ENCODE measurements around the gene ATP13A3.
A peak's percentile ranks its signal among the peaks of the same experiment; 100 is the strongest.

ATP13A3 gene

DNA sequence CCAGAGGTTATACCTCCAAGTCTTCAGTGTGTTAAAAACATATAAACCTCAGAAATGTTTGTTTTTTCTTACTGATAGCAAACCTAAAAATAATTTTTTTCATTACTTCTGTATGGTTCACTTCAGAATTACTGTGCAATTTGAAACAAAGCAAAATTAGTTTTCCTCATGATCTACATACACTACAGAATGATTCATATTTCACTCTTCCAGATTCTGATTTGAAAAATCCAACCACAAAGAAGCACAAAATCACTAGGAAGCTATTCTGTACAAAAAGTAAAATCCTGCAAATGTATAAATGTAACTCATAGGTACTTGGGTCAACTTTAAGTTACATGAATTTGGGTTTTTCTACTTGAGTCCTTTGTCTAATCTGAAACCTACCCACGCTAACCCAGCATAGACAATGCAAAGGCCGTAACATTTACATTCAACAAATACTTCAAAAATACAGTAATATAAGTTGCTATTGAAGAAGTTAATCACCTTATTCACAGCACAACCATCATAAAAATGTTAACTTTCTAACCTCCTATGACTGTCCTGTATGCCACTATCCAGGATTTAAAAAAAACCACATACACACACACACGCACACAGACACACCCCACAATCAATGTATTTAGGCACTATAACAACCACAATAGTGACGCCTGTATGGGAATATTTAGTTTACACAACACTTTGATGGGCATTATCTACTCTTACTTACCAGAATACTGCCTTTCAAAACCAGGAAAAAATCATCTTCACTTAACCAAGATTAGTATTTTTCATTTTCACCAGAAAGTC is 11.5 kb downstream of the ATP13A3 start:
- DNase-seq (ENCODE audit: low read depth) = no peak

DNA sequence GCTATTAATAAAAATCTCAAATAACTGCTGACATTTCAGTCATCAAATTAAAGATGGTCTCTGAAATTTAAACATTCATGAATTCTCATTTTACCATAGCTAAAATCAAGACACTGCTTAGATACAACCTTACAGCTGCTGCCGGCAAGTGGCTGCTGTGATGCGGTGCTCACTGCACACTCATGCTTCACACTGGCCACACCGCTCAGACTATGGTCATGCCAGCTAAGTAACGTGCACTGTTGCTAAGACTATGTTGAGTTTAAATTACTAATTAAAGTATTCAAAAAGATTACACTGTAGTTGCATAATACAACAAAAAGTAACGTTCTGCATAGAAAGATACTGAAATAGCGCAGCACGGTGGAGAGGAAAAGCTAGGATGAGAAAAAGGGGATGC is 12.1 kb downstream of the ATP13A3 start:
- DNase-seq (ENCODE audit: low read depth) = no peak

DNA sequence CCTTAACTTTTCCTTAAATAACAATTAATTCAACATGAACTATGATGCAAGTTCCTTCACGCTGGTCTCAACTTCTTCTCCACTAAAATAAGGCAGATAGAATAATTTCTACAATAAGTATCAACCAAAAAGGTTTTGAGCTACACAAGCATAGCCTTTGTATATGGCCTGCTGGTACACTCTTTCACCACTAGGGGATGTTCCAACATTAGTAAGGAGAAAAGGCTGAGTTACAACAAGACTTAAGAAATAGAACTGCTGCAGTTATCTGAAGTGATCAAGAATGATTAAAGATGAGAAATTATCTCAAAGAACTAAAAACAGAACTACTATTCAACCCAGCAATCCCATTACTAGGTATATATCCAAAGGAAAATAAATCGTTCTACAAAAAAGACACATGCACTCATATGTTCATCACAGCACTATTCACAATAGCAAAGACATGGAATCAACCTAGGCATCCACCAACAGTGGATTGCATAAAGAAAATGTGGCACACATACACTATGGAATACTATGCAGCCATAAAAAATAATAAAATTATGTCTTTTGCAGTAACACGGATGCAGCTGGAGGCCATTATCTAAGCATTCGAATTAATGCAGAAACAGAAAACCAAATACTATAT is 14.4 kb downstream of the ATP13A3 start:
- DNase-seq (ENCODE audit: low read depth) = peak; percentile 75

DNA sequence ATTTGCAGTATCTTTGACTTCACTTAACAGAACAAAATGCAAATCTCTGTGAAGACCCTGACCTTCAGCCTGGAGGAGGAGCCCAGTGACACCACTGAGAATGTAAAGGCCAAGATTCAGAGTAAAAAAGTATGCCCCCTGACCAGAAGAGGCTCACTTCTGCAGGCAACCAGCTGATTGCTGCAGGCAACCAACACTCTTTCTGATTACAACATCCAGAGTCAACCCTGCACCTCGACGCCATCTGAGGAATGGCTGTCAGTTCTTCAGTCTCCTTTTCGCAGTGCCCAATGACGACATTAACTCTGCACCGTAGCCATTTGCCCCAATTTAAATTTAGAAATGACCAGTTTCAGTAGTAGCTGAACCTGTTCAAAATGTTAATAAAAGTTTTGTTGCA is 14.9 kb downstream of the ATP13A3 start:
- no peak for DNase-seq (ENCODE audit: low read depth)

DNA sequence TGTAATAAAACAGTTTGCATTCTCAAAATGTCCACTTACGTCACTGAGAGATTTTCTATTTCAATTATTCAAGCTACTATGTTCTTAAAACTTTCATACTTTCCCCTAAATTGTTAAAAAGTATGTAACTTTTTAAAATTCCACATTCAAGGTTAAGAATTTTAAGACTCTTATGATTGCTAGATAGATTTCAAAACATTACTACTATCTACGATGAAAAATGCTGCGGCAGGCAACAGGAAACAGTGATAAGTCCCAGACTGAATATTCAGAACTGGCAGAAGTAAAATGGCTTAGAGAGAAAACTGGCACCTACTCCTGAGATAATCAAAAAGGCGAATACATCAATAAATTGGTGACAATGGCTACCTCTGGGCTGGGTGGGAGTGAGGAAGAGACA is 16.2 kb downstream of the ATP13A3 start:
- no peak for DNase-seq (ENCODE audit: low read depth)

DNA sequence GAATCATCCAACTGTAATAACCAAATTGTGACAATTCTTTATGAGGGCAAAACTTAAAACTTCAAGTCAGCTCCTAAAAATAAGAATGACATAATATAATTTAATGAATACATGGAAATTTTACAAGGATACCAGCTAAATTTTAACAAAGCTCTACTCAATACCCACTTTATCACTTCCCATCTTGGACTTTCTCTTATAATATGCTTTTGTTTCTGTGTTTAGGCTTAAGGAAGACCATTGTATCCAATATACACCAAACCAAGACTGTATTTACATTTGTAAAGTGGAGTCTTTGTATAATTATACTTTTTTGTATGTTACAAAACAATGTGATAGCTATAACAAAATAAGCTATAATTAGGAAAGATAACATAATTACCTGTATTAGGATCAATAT is 16.8 kb downstream of the ATP13A3 start:
- no peak for DNase-seq (ENCODE audit: low read depth)

DNA sequence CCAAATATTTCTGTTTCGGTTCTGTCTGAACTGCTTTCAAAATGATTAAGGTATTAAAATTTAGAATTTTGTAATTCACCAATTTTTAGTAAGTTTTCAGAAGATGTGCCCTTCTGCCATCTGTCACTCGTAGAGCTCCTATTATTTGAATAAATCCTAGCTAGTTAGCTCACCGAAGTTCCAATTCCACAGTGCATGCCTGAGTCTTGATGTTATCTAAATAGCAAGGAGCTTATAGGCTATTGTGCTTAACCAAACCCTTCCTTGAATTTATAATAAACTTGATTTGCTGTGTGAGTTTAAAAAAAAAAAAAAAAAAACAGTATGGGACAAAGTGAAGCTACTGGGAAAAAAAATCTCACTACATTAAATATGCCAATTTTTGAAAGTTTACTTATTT is 18.7 kb downstream of the ATP13A3 start:
- peak; percentile 54 for DNase-seq (ENCODE audit: low read depth)

DNA sequence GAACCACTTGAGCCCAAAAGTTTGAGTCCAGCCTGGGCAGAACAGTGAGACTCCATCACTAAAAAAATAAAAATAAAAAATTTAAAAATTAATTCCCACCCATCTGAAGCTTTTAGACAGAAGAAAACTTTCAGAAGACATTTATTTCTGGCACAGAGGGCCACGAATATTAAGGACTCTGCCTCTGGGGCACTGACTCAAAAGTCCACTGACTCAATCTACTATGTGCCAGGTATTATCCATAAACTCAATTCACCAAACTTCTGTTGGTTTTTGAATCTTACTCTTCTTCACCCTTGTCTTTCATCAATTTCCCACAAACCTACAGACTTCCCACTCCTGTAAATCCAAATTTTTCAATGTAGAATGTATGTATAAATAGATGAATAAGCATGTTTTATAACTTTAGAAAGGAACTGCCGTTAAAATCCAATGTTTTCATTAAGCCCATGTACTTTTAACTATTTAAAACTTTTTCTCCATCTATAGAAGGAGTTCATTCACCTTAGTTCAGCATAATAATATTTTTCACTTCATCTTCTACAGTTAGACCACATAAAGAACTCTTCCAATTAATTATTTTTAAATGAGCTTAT is 19.9 kb downstream of the ATP13A3 start:
- DNase-seq (ENCODE audit: low read depth) = no peak

DNA sequence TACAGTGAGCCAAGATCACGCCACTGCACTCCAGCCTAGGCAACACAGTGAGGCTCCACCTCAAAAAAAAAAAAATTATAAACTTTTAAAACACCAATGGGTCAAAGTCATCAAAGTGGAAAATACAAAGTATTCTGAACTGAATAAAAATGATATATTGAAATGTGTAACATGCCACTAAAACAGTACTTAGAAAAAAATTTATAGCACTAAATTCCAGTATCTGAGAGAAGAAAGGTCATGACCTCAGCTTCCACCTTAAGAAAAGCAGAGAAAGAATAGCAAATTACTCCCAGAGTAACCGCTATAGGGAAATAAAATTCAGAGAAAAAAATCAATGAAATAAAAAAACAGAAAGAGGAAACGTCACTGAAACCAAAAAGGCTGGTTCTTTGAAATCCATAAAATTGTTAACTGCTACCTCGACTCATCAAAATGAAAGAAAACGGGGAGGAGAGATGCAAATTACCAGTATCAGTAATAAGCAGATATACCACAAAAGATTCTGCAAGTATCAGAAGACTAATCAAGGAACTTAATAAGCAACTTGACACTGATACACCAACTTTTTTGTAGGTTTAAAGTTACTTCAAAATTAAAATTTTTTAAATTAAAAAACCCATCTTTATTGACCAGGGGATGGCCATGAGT is 20.8 kb downstream of the ATP13A3 start:
- no peak for DNase-seq (ENCODE audit: low read depth)

DNA sequence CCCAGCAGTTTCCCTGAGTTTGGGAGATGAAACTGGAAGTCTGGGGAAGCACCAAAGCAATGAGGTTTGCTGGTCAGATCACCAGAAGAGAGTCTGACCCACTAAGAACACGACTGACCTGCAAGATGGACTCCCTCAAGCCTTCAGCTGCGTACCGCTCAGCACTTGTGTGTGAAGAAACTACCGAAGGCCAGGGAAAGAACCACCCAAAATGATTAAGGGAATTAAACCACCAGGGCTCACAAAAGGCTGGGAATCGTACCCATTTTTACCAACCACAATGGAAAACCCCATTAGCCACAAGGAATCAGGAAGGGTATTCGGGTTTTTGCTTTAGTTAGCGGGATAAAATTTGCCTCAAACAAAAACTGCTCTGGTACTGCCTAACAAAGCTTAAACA is 21.6 kb downstream of the ATP13A3 start:
- DNase-seq (ENCODE audit: low read depth) = no peak

DNA sequence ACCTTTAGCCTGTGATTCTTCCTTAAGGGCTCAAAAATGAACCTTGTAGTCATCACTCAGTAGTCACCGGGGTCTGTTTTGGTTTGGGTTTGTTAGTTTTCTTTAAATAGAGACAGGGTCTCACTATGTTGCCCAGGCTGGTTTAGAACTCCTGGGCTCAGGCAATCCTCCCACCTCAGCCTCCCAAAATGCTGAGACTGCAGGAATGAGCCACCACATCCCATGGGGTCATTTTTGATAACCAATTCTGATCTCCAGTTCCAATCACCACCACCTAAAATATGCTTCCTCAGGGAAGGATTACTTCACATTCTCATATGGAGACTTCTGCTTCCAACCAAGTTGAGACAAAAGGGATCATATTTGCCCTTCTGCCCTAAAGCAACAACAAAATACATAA is 22.1 kb downstream of the ATP13A3 start:
- DNase-seq (ENCODE audit: low read depth) = no peak

DNA sequence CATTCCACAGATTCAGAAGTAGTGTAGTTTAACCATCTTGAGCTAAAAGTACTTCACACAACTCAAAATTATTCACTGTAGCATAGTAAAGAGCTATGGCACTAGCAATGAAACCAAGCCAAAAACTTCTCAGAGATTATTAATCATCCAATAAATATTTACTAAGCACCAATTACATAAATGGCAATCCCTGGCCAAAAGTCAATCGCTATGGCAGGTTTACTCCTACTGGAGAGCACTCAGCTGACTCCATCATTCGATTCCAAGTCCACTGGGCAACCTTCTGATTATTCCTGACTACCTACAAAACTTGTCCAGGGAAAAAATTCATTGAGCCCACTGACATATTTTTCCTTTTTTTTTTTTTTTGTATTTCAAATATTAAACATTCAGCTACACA is 23.9 kb downstream of the ATP13A3 start:
- DNase-seq (ENCODE audit: low read depth) = no peak

DNA sequence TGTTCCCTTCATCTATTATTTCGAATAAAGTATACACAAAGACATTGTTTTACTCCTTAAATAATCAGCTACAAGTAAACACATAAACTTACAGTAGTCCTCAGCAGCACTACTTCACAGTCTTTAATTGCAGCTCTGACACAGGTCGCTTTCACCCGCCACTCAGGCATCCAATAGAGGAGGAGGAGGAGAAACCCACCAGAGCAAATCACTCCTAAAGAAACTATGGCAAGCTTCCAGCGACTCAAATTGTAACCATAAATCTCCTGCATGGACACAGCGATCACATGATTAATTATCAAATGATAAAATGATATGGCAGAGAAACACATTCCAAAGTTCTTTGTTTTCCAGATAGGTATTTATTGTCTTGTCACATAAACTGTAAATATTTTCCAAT is 26.2 kb downstream of the ATP13A3 start:
- DNase-seq (ENCODE audit: low read depth) = no peak

DNA sequence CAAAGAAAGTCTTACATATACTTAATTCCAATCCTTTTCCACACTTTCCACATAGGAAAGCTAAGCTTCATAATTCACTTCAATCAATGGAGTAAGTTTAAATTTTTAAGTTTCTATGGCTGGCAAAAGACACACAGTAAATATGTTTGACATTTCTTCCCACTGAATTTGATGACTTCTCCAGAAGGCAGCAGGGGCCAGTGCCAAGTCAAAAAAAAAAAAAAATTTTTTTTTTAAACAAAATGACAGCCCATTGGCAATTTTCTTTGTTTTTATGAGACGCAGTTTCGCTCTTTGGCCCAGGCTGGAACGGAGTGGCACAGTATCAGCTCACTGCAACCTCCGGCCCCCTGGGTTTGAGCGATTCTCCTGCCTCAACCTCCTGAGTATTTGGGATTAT is 28.7 kb downstream of the ATP13A3 start:
- DNase-seq (ENCODE audit: low read depth) = no peak

DNA sequence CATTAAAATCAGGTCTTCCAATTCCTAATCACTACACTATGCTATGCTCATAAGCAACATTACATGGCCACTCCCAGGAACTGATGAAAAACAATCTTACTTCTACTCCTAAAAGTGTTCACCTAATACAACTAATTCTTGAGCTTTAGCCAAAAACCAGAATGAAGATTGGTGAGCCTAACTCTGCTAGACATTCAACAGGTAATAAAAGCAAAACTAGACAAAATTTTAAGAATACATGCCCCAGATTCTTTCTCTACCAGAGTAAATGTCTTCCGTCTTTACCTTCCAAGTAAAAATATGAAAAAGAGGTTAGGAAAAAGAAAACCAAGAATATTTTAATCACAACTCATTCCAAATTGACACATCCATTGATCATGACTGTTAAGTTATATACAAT is 31.3 kb downstream of the ATP13A3 start:
- DNase-seq (ENCODE audit: low read depth) = no peak

DNA sequence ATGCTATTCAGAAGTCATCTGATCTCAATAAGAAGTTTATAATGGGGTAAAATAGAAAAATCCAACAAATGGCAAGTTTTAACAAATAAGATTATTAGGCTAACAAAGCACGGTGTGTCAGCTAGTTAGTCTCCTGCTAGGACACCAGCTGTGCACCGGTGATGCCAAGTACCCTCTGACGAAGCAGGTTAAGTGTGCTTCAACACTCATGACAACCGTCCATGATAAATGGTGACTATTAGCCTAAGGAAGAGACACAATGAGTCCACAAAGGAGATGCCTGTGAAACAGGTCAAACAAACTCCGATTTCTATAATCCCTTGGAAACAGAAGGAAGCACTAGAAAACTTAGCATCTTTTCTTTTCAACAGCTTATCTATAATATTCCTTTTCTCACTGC is 36.5 kb downstream of the ATP13A3 start:
- DNase-seq (ENCODE audit: low read depth) = no peak

DNA sequence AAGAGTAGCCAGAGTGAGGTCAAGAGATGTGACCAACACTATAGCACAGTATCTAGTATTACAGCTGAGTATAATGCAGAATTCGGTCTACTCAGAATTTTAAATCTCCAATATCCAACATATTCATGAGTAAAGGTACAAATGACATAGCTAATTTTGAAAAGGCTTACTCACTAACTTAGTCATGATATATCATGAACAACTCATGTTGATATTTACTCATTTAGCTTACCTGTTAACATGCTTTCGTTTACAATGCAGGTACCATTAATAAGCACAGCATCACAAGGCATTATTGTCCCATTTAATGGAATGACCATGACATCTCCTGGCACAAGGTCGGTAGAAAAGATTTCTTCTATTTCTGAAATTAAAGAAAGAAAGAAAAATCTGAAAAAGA is 36.9 kb downstream of the ATP13A3 start:
- no peak for DNase-seq (ENCODE audit: low read depth)

DNA sequence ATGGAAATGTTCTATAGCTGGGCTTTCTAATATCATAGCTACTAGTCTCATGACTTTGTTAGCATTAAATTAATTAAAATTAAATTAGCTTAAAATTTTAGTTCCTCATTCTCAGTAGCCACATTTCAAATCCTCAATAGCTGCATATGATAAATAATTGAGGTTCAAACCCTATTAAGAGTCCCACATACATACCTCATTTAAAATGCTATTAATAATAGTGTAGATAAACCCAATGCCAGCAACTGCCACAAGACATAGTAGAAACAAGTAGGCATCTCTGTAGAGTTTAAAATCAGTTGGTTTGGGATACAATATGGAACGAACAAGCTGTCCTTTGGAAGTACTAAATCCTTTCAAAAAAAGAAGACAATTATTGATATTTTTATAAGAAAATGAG is 39.1 kb downstream of the ATP13A3 start:
- no peak for DNase-seq (ENCODE audit: low read depth)

DNA sequence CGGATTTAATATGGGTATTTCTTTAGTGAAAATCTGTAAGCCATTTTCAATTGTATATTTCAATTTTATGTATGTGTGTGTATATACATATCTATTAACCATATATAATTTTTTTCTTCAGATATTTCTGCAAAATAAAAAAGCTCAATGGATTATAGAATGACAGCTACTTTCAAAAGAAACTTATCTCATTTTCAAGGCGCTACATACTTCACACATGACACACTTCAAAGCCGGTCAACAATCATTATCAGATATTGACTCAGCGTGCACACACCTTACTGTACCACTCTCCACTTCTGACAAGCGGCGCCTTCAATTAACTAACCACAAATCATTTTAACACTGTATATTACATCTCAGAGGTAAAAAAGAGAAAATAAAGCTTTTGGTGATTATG is 39.6 kb downstream of the ATP13A3 start:
- DNase-seq (ENCODE audit: low read depth) = no peak

DNA sequence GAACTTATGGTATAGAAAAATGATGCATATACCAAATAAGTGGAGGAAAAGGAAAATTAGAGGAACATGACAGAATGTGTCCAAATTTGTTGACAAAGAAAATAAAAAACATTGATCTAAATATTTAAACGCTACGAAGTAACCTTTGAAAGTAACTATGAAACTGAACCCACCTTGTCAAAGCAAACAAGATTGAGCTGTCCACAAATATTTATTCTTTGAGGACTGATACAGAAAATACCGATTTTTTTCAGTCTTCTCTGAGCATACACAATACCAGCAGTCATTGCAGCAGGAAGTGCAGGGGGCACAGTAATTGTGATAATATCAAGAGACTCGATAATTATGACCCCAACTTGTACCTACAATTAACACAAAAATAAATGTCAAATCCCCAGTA is 40.0 kb downstream of the ATP13A3 start:
- no peak for DNase-seq (ENCODE audit: low read depth)

DNA sequence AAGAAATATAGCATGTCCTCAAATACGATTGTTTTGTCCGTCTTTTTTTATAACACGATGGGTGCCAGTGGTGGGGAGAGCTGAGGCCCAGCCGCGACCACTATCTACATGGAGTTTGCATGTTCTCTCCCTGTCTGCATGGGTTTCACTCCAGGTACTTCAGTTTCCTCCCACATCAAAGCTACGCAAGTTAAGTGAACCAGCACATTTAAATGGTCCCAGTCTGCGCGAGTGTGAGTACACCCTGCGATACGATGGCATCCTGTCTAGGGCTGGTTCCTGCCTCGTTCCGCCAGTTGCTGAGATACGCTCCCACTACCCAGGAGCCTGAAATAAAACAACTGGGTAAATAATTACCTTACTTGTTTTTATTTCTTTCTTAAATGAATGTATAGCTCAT is 40.6 kb downstream of the ATP13A3 start:
- DNase-seq (ENCODE audit: low read depth) = no peak

DNA sequence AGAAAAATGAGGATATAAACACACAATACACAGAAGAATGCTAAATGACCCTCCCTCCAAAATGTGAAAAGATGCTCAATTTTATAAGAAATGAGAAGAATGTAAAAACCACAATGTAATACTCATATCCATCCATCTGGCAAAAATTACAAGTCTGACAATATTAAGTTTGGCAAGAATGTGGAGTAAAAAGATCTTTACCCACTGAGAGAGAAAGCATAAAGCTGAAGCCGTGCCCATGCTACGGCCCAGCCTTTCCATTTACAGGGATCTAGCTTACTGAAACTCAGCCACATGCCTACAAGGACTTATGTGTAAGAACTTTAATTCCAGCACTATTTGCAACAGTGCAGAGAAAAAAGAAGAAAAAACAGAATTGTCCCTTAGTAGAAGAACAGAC is 42.9 kb downstream of the ATP13A3 start:
- peak; percentile 26 for DNase-seq (ENCODE audit: low read depth)

DNA sequence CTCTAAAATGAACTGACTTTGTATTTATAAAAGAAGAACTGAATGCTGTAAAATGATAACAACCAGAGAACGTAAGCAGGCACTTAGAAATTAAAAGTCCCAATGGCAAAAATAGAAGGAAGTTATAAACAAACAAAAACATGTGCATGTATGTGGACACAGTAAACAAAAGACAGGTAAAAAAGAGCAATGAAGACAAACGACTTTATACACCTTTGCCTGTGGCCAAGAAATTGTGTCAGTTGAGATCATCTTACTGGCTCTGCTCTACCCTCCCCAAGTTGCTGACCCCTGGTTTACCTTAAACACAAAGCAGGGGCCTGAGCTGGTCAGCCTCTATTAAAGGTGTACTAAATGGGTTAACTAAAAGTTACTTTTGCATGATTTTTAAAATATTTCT is 46.0 kb downstream of the ATP13A3 start:
- DNase-seq (ENCODE audit: low read depth) = no peak

Data from EH (cell line).